A549 treated with ZK216348 at 1 μM for 4 hours (cell line): ENCODE data around the gene PLCB1. TPM values are rescaled to one million over a fixed set of nuclear protein-coding genes. Genes with fewer than 3 reads are reported as not detected.

Source experiments
- total RNA-seq: library from RNA; stranded (reverse); fragments of 200-300 nt; extraction: Qiagen RNA extraction; gene quantifications from 5 replicates; pipeline ENCODE4 v1.2.3, GENCODE V29; 2022; ENCODE audit warnings: low read depth

Gene PLCB1
- 0.33 to 0.87 TPM (median 0.60 TPM) in 5 replicates for total RNA-seq

GRCh38 chr20:8131598-8132483 lies at the start of gene PLCB1:
TSS of gene PLCB1 (plus strand) at chr20:8132266. CDS start at chr20:8132652, 386 bp downstream.

Other genes starting within 250 kb of the PLCB1 start
- not detected in 5 replicates for gene HAO1, start 191.8 kb upstream of the PLCB1 start, total RNA-seq
- 9.5 to 16.8 TPM (median 14.9 TPM) in 5 replicates for gene TMX4, start 112.5 kb upstream of the PLCB1 start, total RNA-seq